Thoracic aorta (tissue), 2 donors: Measurements from ENCODE around the gene DDT. TPM values are rescaled to one million over a fixed set of nuclear protein-coding genes. Genes with fewer than 3 reads are reported as not detected.
"Not testable (repeated sequence)": the region's sequence is repeated elsewhere in the genome, so short reads cannot be mapped to it uniquely, and the experiment has no call there.

Experiments
- ATAC-seq: fragments of 150-250 bp; one replicate; pipeline ENCODE4 v1.8.0; 2017; ENCODE audit warnings: low read depth; ENCODE audit not compliant: insufficient number of reproducible peaks, low FRiP score
- DNase-seq: peaks from one replicate; pipeline ENCODE4 v3.0.0-alpha.2; 2020; ENCODE audit warnings: low spot score
- H3K27ac ChIP-seq, 2 donors: fragments of 200-600 bp; sonication (generic); 1 replicate in 1 of 2; 2 replicates in 1 of 2; pipeline ENCODE4 v1.5.1; 2016; ENCODE audit warnings: mild to moderate bottlenecking in 2 of 2, moderate library complexity in 2 of 2
- H3K27me3 ChIP-seq: fragments of 200-600 bp; sonication (generic); replicated peaks from 2 replicates; pipeline ENCODE4 v1.6.0; 2016; ENCODE audit warnings: mild to moderate bottlenecking; ENCODE audit not compliant: insufficient read depth
- H3K36me3 ChIP-seq: fragments of 200-600 bp; sonication (generic); one replicate; pipeline ENCODE4 v1.5.1; 2016
- H3K4me1 ChIP-seq, 2 donors: fragments of 200-600 bp; sonication (generic); 1 replicate in 1 of 2; 2 replicates in 1 of 2; pipeline versions ENCODE4 v1.5.1 to v1.6.0; 2016; ENCODE audit warnings: low read depth in 2 of 2, mild to moderate bottlenecking in 1 of 2; ENCODE audit not compliant: control insufficient read depth in 1 of 2
- H3K4me3 ChIP-seq: fragments of 200-600 bp; sonication (generic); 2 replicates; pipeline ENCODE4 v1.5.1; 2016; ENCODE audit warnings: mild to moderate bottlenecking
- H3K9me3 ChIP-seq: fragments of 200-600 bp; sonication (generic); 2 replicates; pipeline ENCODE4 v1.5.1; 2016
- total RNA-seq, 2 donors: library from RNA; depleted of rRNA; stranded (reverse); fragments of >200 nt; gene quantifications; one replicate each; pipeline versions ENCODE4 v1.1.0 to v1.2.3, GENCODE V29; 2016
- TF ChIP-seq, protein P1 (sequence below): fragments of 200-600 bp; sonication (generic); IDR thresholded peaks from one replicate; pipeline ENCODE4 v1.5.1; 2019; ENCODE audit warnings: antibody characterized with exemption

Gene DDT
- total RNA-seq, 2 donors from 2014 or later: 38.8 to 45.5 TPM

DNA sequence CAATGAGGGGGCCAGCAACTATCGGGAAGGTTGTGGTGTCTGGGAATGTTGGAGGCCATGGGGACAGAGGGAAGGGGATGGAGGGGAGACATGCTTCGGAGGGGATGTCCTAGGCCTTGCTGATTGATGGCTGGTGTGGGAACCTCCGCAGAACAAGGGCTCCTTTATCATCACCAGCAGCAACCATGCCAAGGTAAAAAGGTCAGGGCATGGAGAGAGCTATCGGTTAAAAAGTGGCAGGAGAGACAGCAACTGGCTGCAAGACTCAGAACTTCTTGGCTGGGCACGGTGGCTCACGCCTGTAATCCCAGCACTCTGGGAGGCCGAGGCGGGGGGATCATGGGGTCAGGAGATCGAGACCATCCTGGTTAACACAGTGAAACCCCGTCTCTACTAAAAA, 28.0 kb upstream of the DDT start:
- H3K9me3 ChIP-seq: no peaks in the 10 kb centered on the region
- H3K4me1 ChIP-seq: peaks cover 6 to 16% of the 10 kb centered on the region in 2 donors
- H3K36me3 ChIP-seq: no peaks in the 10 kb centered on the region
- ATAC-seq (no peak), DNase-seq (no peak)
- no peaks in the 10 kb centered on the region for H3K27me3 ChIP-seq
- H3K27ac ChIP-seq: no peak overlapping the region
- no peak overlapping the region for H3K4me3 ChIP-seq
- TF ChIP-seq, protein P1, sequence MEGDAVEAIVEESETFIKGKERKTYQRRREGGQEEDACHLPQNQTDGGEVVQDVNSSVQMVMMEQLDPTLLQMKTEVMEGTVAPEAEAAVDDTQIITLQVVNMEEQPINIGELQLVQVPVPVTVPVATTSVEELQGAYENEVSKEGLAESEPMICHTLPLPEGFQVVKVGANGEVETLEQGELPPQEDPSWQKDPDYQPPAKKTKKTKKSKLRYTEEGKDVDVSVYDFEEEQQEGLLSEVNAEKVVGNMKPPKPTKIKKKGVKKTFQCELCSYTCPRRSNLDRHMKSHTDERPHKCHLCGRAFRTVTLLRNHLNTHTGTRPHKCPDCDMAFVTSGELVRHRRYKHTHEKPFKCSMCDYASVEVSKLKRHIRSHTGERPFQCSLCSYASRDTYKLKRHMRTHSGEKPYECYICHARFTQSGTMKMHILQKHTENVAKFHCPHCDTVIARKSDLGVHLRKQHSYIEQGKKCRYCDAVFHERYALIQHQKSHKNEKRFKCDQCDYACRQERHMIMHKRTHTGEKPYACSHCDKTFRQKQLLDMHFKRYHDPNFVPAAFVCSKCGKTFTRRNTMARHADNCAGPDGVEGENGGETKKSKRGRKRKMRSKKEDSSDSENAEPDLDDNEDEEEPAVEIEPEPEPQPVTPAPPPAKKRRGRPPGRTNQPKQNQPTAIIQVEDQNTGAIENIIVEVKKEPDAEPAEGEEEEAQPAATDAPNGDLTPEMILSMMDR: no peak

DNA sequence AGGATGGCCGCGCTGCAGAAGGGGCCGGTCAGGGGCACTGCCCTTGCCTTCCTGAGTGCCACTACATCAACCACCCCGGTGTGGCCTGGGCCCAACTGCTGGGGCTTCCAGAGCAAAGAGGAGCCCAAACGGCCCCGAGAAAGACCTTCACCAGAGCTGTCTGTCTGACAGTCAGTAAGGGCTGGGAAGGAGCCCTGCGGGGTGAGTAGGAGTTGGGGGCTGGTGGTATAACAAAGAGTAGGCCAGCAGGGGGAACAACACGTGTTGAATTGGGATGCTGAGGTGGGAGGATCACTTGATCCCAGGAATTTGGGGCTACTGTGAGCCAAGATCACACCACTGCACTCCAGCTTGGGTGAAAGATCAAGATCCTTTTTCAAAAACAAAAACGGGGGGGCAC, 27.1 kb upstream of the DDT start:
- peaks cover 6 to 15% of the 10 kb centered on the region in 2 donors for H3K4me1 ChIP-seq
- H3K36me3 ChIP-seq: no peaks in the 10 kb centered on the region
- no peaks in the 10 kb centered on the region for H3K9me3 ChIP-seq
- no peak overlapping the region for H3K4me3 ChIP-seq
- TF ChIP-seq, protein P1: no peak
- DNase-seq (no peak), ATAC-seq (no peak)
- no peak overlapping the region for H3K27ac ChIP-seq
- no peaks in the 10 kb centered on the region for H3K27me3 ChIP-seq

DNA sequence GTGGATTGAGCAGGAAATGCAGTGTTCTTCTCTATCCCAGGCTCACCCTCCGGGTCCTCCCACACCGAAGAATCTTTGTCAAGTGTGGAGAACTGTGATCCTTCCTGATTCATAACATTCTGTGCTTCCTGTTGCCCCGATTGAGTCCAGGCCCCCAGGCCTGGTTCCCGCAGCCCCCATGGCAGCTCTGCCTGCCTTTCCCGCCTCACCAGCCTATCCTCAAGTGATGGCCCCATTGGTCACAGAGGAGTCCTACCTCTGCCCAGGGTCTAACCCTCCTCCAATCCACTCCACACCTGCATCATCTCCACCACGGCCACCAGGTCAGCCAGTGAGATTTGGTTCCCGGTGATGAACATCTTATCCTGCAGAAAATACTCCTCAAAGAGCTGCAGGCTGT, 25.5 kb upstream of the DDT start:
- ATAC-seq, H3K4me3 ChIP-seq, H3K27me3 ChIP-seq, H3K9me3 ChIP-seq, DNase-seq, H3K4me1 ChIP-seq, H3K27ac ChIP-seq, H3K36me3 ChIP-seq: not testable (repeated sequence)

DNA sequence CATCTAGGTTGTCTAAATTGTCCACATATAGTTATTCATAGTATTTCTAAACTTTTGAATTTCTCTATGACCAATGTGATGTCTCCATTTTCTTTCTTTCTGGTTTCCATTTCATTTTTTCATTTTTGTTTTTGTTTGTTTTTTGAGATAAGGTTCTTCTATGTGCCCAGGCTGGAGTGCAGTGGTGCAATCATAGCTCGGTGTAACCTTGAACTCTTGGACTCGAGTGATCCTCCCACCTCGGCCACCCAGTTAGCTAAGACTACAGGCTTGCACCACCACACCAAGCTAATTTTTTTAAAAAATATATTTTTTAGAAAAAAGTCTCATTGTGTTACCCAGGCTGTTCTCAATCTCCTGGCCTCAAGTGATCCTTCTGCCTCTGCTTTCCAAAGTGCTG, 22.9 kb upstream of the DDT start:
- H3K9me3 ChIP-seq: no peaks in the 10 kb centered on the region
- TF ChIP-seq, protein P1: no peak
- H3K4me3 ChIP-seq: no peak overlapping the region
- ATAC-seq (no peak), DNase-seq (no peak)
- H3K27me3 ChIP-seq: no peaks in the 10 kb centered on the region
- H3K36me3 ChIP-seq: no peaks in the 10 kb centered on the region
- H3K27ac ChIP-seq: no peak overlapping the region
- no peaks in the 10 kb centered on the region for H3K4me1 ChIP-seq

DNA sequence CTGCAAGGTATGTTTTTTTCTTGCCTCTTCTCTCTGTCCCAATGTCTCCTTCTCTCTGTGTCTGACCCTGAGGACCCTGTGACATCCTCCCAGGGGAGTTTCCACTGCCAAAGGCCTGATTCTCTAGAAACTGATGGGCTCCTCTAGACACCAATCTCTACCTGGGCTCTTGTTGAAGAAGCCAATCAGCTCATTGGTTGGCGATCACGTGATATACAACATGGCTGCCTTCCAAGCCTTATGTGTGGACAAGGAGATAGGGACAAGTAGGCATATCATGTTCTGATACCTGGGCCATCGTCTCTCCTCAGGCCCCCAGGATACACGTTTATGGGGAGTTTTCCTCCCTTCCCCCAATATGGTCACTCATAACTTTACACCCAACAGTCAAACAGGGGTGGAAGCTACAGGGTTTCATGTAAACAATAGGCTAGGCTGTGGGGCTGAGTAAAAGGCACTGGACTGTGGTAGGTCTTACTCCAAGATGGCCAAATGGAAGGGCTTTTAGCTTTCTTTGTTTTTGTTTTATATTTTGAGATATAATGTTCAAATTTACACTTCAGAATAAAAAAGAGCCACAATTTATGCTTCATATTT, 19.4 kb upstream of the DDT start:
- DNase-seq, H3K27ac ChIP-seq, H3K4me1 ChIP-seq, H3K4me3 ChIP-seq, H3K27me3 ChIP-seq, H3K9me3 ChIP-seq, H3K36me3 ChIP-seq, ATAC-seq: not testable (repeated sequence)

DNA sequence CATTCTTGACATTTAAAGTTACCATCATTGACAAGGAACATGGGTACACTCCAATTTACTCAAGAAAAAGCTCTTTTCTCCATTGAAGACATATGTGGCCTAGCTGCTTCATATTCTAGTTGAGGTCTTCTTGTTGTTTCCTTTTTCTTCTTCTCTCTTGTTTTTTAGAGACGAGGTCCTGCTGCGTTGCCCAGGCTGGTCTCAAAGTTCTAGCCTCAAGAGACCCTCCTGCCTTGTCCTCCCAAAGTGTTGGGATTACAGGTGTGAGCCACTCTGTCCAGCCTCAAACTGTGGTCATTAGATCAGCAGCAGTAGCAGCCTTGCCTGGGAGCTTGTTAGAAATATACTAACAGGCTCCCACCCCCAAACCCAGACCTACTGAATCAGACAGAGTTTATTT, 18.8 kb upstream of the DDT start:
- H3K4me1 ChIP-seq, H3K27ac ChIP-seq, ATAC-seq, H3K9me3 ChIP-seq, H3K27me3 ChIP-seq, H3K4me3 ChIP-seq, DNase-seq, H3K36me3 ChIP-seq: not testable (repeated sequence)

DNA sequence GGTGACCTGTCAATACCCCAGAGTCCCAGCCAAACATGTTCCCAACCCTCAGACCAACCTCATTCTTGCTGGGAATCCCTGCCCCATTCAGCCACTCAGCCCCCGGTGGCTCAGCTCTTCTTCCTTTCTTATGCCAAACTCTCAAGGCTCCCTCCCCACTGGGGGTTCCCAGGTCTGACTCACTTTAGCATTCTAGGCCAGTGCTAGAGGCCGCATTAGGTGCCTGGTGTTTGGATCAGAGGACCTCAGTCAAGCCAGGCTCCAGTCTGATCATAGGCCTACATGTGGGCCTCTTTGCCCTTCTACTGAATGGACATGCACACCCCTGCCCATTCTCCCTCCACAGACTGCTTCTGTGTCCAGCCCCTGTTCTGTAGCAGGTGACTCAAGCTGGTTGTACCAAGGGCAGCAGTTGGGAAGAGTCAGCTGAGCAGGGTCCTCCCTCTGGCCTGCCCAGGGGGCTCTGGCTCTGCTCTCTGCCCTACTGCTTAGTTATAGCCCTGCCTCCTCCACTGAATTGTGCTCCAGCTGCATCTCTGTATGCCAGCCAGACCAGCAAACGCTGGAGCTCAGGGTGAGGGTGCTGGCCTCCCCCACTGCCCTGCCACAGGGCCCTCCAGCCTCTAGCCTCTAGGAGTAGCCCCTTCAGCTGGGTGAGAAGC, 15.5 kb upstream of the DDT start:
- ATAC-seq, H3K9me3 ChIP-seq, H3K36me3 ChIP-seq, H3K27me3 ChIP-seq, H3K27ac ChIP-seq, H3K4me1 ChIP-seq, H3K4me3 ChIP-seq, DNase-seq: not testable (repeated sequence)

DNA sequence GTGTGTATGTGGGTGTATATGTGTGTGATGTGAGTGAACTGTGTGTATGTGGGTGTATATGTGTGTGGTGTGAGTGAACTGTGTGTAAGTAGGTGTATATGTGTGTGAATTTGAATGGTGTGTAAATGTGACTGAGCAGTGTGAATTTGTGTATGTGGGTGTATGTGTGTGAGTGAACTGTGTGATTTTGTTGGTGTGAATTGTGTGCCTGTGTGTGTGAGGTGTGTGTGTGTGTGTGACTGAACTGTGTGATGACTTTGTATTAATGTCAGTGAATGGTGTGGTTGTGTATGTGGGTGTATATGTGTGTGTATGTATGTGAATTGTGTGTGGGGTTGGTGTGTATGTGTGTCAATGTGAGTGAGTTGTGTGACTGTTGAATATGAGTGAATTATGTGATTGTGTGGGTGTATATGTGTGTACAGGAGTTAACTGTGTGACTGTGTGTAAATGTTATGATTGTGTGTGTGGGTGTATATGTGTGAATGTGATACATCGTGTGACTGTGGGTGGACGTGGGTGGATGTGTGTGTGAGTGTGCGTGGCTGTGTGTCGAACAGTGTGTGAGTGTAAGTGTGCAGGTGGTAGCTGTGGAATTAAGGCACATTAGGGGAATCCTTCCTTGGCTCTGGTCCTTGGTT, 12.4 kb upstream of the DDT start:
- not testable (repeated sequence) for H3K27me3 ChIP-seq, H3K4me1 ChIP-seq, H3K4me3 ChIP-seq, ATAC-seq, H3K27ac ChIP-seq, H3K36me3 ChIP-seq, H3K9me3 ChIP-seq, DNase-seq

DNA sequence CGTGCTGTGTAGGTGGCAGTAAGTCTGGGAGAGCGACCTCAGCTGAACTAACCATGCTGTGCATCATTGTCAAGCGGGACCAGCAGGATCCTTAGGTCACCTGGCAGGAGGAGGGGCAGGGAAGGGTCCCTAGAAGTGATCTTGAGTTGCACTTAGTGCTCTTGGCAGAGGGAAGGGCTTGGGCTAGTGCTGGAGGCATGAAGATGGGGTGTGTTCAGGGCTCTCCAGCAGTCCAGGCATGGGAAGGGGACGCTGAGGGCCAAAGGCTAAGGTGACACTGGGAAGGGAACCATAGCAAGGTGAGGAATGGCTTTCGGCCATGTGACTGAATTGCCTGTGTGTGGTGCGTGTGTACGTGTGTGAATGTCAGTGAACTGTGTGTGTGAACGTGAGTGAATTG, 11.8 kb upstream of the DDT start:
- H3K27me3 ChIP-seq, H3K4me1 ChIP-seq, H3K27ac ChIP-seq, ATAC-seq, DNase-seq, H3K9me3 ChIP-seq, H3K4me3 ChIP-seq, H3K36me3 ChIP-seq: not testable (repeated sequence)
